Body of pancreas (tissue), 4 donors: ENCODE data around the gene RMND1. TPM values are rescaled to one million over a fixed set of nuclear protein-coding genes. Genes with fewer than 3 reads are reported as not detected.
"Not testable (repeated sequence)": the region's sequence is repeated elsewhere in the genome, so short reads cannot be mapped to it uniquely, and the experiment has no call there.

ENCODE experiments used
- ATAC-seq: fragments of 150-250 bp; one replicate; pipeline ENCODE4 v1.9.1; 2016
- DNase-seq, 4 donors: peaks; one replicate each; pipeline ENCODE4 v3.0.0-alpha.2; 2019
- H3K27ac ChIP-seq, 4 donors: fragments of 200-600 bp; sonication (generic); 1 replicate in 3 of 4; 2 replicates in 1 of 4; pipeline versions ENCODE4 v1.5.1 to v1.6.1; 2016 to 2019; ENCODE audit warnings: mild to moderate bottlenecking in 1 of 4, mixed read lengths in 1 of 4, moderate library complexity in 1 of 4
- H3K27me3 ChIP-seq, 2 donors: fragments of 200-600 bp; sonication (generic); one replicate each; pipeline ENCODE4 v1.6.0; 2016; ENCODE audit warnings: mild to moderate bottlenecking in 1 of 2
- H3K36me3 ChIP-seq, 2 donors: fragments of 200-600 bp; sonication (generic); replicated peaks in 1 of 2; 2 replicates each; pipeline ENCODE4 v1.5.1; 2016; ENCODE audit warnings: low read depth in 2 of 2; ENCODE audit not compliant: insufficient read depth in 1 of 2
- H3K4me1 ChIP-seq: fragments of 200-600 bp; sonication (generic); one replicate; pipeline ENCODE4 v1.6.0; 2016
- H3K4me3 ChIP-seq, 2 donors: fragments of 200-600 bp; sonication (generic); 1 replicate in 1 of 2; 2 replicates in 1 of 2; pipeline ENCODE4 v1.5.1; 2016 to 2019
- H3K9me3 ChIP-seq, 3 donors: fragments of 200-600 bp; sonication (generic); 1 replicate in 2 of 3; 2 replicates in 1 of 3; pipeline ENCODE4 v1.5.1; 2016
- POLR2A ChIP-seq, 3 donors: fragments of 450-650 bp; IDR thresholded peaks; one replicate each; pipeline ENCODE4 v1.6.1; 2016; ENCODE audit warnings: antibody characterized with exemption in 3 of 3, mild to moderate bottlenecking in 2 of 3
- WGBS, 2 donors: methylation state at CpG; one replicate each; pipeline ENCODE4 v1.1.5; 2017; 5-methylcytosine and 5-hydroxymethylcytosine counted together
- intact Hi-C: fragments of 100-400 bp; cut with DNase I; formaldehyde crosslinking; loops from one replicate; pipeline ENCODE4 v1.15.1; 2023
- total RNA-seq, 2 donors: library from RNA; depleted of rRNA; stranded (reverse); fragments of >200 nt; gene quantifications; one replicate each; pipeline ENCODE4 v1.1.0, GENCODE V29; 2016
- TF ChIP-seq, protein P1 (sequence below), 7 experiments: fragments of 450-650 bp in 4 of 7; fragments of 200-600 bp in 3 of 7; sonication (generic) in 3 of 7; IDR thresholded peaks; one replicate each; pipeline ENCODE4 v1.5.1; 2016 to 2019; ENCODE audit warnings: antibody characterized with exemption in 7 of 7

Gene RMND1
- total RNA-seq, 2 donors from 2014 or later = 6.6 to 10.9 TPM

GRCh38 chr6:151385177-151385576, 66.7 kb downstream of the RMND1 start:
- Histone ChIP-seq H3K27ac (no peak overlapping the region), H3K4me1 (peaks cover 16% of the 10 kb centered on the region), H3K27me3 (no peaks in the 10 kb centered on the region), H3K36me3 (no peaks in the 10 kb centered on the region), H3K9me3 (no peaks in the 10 kb centered on the region), H3K4me3 (no peak overlapping the region)
- 83 to 92% methylated on average over 1 of the region's 1 CpG for WGBS, 2 donors
- ATAC-seq = no peak
- TF ChIP-seq, protein P1, sequence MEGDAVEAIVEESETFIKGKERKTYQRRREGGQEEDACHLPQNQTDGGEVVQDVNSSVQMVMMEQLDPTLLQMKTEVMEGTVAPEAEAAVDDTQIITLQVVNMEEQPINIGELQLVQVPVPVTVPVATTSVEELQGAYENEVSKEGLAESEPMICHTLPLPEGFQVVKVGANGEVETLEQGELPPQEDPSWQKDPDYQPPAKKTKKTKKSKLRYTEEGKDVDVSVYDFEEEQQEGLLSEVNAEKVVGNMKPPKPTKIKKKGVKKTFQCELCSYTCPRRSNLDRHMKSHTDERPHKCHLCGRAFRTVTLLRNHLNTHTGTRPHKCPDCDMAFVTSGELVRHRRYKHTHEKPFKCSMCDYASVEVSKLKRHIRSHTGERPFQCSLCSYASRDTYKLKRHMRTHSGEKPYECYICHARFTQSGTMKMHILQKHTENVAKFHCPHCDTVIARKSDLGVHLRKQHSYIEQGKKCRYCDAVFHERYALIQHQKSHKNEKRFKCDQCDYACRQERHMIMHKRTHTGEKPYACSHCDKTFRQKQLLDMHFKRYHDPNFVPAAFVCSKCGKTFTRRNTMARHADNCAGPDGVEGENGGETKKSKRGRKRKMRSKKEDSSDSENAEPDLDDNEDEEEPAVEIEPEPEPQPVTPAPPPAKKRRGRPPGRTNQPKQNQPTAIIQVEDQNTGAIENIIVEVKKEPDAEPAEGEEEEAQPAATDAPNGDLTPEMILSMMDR (IDR thresholded peaks at IDR 0.05) = no peak
- TF ChIP-seq POLR2A (IDR thresholded peaks at IDR 0.05) = no peak
- intact Hi-C loops = no loop called here
- no peak for DNase-seq

- Histone ChIP-seq H3K9me3 (no peaks in the 10 kb centered on the region), H3K27ac (no peak overlapping the region), H3K36me3 (no peaks in the 10 kb centered on the region), H3K4me1 (peaks cover 14% of the 10 kb centered on the region), H3K4me3 (no peak overlapping the region), H3K27me3 (no peaks in the 10 kb centered on the region)
- TF ChIP-seq POLR2A (IDR thresholded peaks at IDR 0.05) = no peak
- TF ChIP-seq, protein P1 (IDR thresholded peaks at IDR 0.05) = no peak
- DNase-seq = no peak
- no peak for ATAC-seq
- intact Hi-C loops = no loop called here
- 71 to 91% methylated on average over 5 of the region's 5 CpGs for WGBS, 2 donors
Observed at GRCh38 chr6:151384151-151384550, 67.8 kb downstream of the RMND1 start.

DNA sequence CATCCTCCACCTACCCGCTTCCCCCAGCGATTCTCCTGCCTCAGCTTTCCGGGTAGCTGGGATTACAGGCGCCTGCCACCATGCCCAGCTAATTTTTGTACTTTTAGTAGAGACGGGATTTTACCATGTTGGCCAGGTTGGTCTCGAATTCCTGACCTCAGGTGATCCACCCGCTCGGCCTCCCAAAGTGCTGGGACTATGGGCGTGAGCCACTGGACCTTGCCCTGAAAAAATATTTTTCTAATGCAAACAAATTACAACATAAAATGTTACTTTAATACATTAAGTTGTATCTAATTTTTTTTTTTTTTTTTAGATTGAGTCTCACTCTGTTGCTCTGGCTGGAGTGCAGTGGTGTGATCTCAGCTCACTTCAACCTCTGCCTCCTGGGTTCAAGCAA, 69.3 kb downstream of the RMND1 start:
- not testable (repeated sequence) for H3K36me3 ChIP-seq, H3K27ac ChIP-seq, H3K4me1 ChIP-seq

GRCh38 chr6:151381722-151382121, 70.2 kb downstream of the RMND1 start:
- TF ChIP-seq POLR2A (IDR thresholded peaks at IDR 0.05) = no peak
- TF ChIP-seq, protein P1 (IDR thresholded peaks at IDR 0.05) = no peak
- ATAC-seq (no peak), DNase-seq (no peak)
- Histone ChIP-seq H3K36me3 (no peaks in the 10 kb centered on the region), H3K4me1 (peaks cover 8% of the 10 kb centered on the region), H3K4me3 (no peak overlapping the region), H3K27me3 (no peaks in the 10 kb centered on the region), H3K27ac (no peak overlapping the region), H3K9me3 (no peaks in the 10 kb centered on the region)
- intact Hi-C loops = no loop called here
- 80 to 83% methylated on average over 4 of the region's 4 CpGs for WGBS, 2 donors

More for the DNA sequence above, 69.3 kb downstream of the RMND1 start:
- H3K4me3 ChIP-seq, H3K27me3 ChIP-seq, DNase-seq, H3K9me3 ChIP-seq, ATAC-seq, intact Hi-C loops: not testable (repeated sequence)
- WGBS, 2 donors = 96 to 97% methylated on average over 9 of the region's 9 CpGs

GRCh38 chr6:151380848-151381205, 71.1 kb downstream of the RMND1 start:
- DNase-seq (no peak), ATAC-seq (no peak)
- Histone ChIP-seq H3K9me3 (no peaks in the 10 kb centered on the region), H3K27ac (no peak overlapping the region), H3K4me3 (no peak overlapping the region), H3K27me3 (no peaks in the 10 kb centered on the region), H3K36me3 (no peaks in the 10 kb centered on the region), H3K4me1 (peaks cover 8% of the 10 kb centered on the region)
- TF ChIP-seq, protein P1 (IDR thresholded peaks at IDR 0.05) = no peak
- WGBS, 2 donors = 100% methylated on average over 1 of the region's 1 CpG
- intact Hi-C loops = no loop called here
